Measurements from ENCODE around the gene MARS2. TPM values are rescaled to one million over a fixed set of nuclear protein-coding genes. Genes with fewer than 3 reads are reported as not detected.
"Not testable (repeated sequence)": the region's sequence is repeated elsewhere in the genome, so short reads cannot be mapped to it uniquely, and the experiment has no call there.

MARS2 gene
- polyA plus RNA-seq, 1 donor (not counting 4 experiments of a cell fraction or from before 2014, with no cell fraction given): 9.2 TPM

DNA sequence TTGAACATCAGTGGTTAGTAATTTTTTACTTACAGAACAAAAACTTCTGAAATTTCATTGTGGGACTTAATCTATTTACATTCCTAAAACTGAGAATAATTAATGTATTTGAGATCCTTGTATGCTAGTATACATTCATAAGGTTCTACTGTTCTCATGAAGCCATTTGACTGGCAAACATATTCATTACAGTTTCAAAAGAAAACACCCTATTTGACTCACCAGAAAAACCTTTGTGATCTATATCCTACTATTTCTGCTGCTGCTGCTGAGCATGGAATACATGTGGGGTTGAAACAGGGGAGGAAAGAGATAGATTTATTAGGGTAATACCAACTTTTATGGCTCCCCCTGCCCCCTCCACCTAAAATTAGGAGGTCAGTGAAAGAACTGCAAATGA, 21.8 kb downstream of the MARS2 start:
- no peaks in the 10 kb centered on the region for H3K36me3 ChIP-seq (ENCODE audit: control insufficient read depth in 2 of 2, extremely low read depth in 1 of 2, insufficient read depth in 2 of 2, low read length in 2 of 2)
- H3K27ac ChIP-seq (ENCODE audit: control insufficient read depth, insufficient read depth, low read length): no peak overlapping the region
- no peak for FAIRE-seq
- no peaks in the 10 kb centered on the region for H3K79me2 ChIP-seq (ENCODE audit: control insufficient read depth, insufficient read depth, low read length)
- H3K4me1 ChIP-seq (ENCODE audit: control insufficient read depth, extremely low read depth, insufficient read depth, low read length): no peaks in the 10 kb centered on the region
- no peak overlapping the region for H3K9ac ChIP-seq (ENCODE audit: control insufficient read depth, extremely low read depth, insufficient read depth, low read length)
- no peak overlapping the region for H3K4me3 ChIP-seq (ENCODE audit: control insufficient read depth in 2 of 3, extremely low read depth in 1 of 3, insufficient read depth in 2 of 3, low read depth in 1 of 3, low read length in 3 of 3)
- H2AFZ ChIP-seq (ENCODE audit: control insufficient read depth, low read length): no peak overlapping the region
- no peaks in the 10 kb centered on the region for H3K27me3 ChIP-seq (ENCODE audit: control insufficient read depth, extremely low read depth, insufficient read depth, low read length)
- no peak overlapping the region for H3K4me2 ChIP-seq (ENCODE audit: control insufficient read depth, extremely low read depth, insufficient read depth, low read depth, low read length)
- TF ChIP-seq, protein P1, sequence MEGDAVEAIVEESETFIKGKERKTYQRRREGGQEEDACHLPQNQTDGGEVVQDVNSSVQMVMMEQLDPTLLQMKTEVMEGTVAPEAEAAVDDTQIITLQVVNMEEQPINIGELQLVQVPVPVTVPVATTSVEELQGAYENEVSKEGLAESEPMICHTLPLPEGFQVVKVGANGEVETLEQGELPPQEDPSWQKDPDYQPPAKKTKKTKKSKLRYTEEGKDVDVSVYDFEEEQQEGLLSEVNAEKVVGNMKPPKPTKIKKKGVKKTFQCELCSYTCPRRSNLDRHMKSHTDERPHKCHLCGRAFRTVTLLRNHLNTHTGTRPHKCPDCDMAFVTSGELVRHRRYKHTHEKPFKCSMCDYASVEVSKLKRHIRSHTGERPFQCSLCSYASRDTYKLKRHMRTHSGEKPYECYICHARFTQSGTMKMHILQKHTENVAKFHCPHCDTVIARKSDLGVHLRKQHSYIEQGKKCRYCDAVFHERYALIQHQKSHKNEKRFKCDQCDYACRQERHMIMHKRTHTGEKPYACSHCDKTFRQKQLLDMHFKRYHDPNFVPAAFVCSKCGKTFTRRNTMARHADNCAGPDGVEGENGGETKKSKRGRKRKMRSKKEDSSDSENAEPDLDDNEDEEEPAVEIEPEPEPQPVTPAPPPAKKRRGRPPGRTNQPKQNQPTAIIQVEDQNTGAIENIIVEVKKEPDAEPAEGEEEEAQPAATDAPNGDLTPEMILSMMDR (optimal IDR thresholded peaks at IDR 0.05 in 1 of 3, IDR thresholded peaks at IDR 0.05 in 1 of 3, conservative IDR thresholded peaks at IDR 0.05 in 1 of 3; ENCODE audit: extremely low read depth in 1 of 3, insufficient read depth in 2 of 3, low read length in 3 of 3): no peak
- no peak for TF ChIP-seq EZH2 (IDR thresholded peaks at IDR 0.05; ENCODE audit: low read length)
- no peak for DNase-seq (ENCODE audit: low read depth, low spot score)
- dilution Hi-C loops (cut with MboI; ENCODE audit: extremely low pct_ligation_motif_present, low sequenced_read_pairs): no loop called here
- H3K9me1 ChIP-seq (ENCODE audit: control insufficient read depth, extremely low read depth, insufficient read depth, low read length): no peaks in the 10 kb centered on the region
- no peaks in the 10 kb centered on the region for H4K20me1 ChIP-seq (ENCODE audit: control insufficient read depth, extremely low read depth, insufficient read depth, low read length)
- no peaks in the 10 kb centered on the region for H3K9me3 ChIP-seq (ENCODE audit: control insufficient read depth, low read depth, low read length)

DNA sequence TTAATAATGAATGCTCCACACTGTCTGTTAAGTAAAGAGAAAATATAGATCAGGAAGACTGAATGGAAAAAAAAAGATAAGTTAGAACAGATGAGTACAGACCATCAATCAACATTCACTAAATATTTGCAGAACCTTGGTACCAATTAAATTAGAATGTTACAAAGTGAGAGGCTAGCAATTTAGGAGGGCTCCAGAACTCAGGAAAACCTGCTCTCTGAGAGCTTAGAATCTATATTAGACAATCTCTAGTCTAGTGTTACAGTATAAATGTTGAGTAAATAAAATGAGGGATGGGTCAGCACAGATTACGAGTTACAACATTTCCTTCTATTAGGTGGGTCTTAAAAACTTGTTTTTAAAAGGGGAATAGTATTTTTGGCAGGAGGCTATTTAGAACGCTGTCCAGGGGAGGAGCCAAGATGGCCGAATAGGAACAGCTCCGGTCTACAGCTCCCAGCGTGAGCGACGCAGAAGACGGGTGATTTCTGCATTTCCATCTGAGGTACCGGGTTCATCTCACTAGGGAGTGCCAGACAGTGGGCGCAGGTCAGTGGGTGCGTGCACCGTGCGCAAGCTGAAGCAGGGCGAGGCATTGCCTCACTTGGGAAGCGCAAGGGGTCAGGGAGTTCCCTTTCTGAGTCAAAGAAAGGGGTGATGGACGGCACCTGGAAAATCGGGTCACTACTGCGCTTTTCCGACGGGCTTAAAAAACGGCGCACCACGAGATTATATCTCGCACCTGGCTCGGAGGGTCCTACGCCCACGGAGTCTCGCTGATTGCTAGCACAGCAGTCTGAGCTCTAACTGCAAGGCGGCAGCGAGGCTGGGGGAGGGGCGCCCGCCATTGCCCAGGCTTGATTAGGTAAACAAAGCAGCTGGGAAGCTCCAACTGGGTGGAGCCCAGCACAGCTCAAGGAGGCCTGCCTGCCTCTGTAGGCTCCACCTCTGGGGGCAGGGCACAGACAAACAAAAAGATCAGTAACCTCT, 23.7 kb downstream of the MARS2 start:
- H3K4me3 ChIP-seq (ENCODE audit: control insufficient read depth in 2 of 3, extremely low read depth in 1 of 3, insufficient read depth in 2 of 3, low read depth in 1 of 3, low read length in 3 of 3); FAIRE-seq; H2AFZ ChIP-seq (ENCODE audit: control insufficient read depth, low read length); H3K27me3 ChIP-seq (ENCODE audit: control insufficient read depth, extremely low read depth, insufficient read depth, low read length); H3K79me2 ChIP-seq (ENCODE audit: control insufficient read depth, insufficient read depth, low read length); DNase-seq (ENCODE audit: low read depth, low spot score); H3K9ac ChIP-seq (ENCODE audit: control insufficient read depth, extremely low read depth, insufficient read depth, low read length); H4K20me1 ChIP-seq (ENCODE audit: control insufficient read depth, extremely low read depth, insufficient read depth, low read length); H3K9me1 ChIP-seq (ENCODE audit: control insufficient read depth, extremely low read depth, insufficient read depth, low read length); dilution Hi-C loops (cut with MboI; ENCODE audit: extremely low pct_ligation_motif_present, low sequenced_read_pairs); H3K27ac ChIP-seq (ENCODE audit: control insufficient read depth, insufficient read depth, low read length); H3K4me2 ChIP-seq (ENCODE audit: control insufficient read depth, extremely low read depth, insufficient read depth, low read depth, low read length); H3K36me3 ChIP-seq (ENCODE audit: control insufficient read depth in 2 of 2, extremely low read depth in 1 of 2, insufficient read depth in 2 of 2, low read length in 2 of 2); H3K9me3 ChIP-seq (ENCODE audit: control insufficient read depth, low read depth, low read length); H3K4me1 ChIP-seq (ENCODE audit: control insufficient read depth, extremely low read depth, insufficient read depth, low read length): not testable (repeated sequence)
